Measurements from ENCODE around the gene RYR2.
"Not testable (repeated sequence)": the region's sequence is repeated elsewhere in the genome, so short reads cannot be mapped to it uniquely, and the experiment has no call there.

Gene RYR2

GRCh38 chr1:237786066-237786719, 744.2 kb downstream of the RYR2 start:
- no peak for DNase-seq (ENCODE audit: low read depth, low spot score)

GRCh38 chr1:237788069-237788468, 746.1 kb downstream of the RYR2 start:
- DNase-seq (ENCODE audit: low read depth, low spot score): no peak

- no peak for DNase-seq (ENCODE audit: low read depth, low spot score)
Measured at GRCh38 chr1:237789619-237790018, 747.6 kb downstream of the RYR2 start.

GRCh38 chr1:237791592-237791991, 749.6 kb downstream of the RYR2 start:
- DNase-seq (ENCODE audit: low read depth, low spot score): no peak

GRCh38 chr1:237792149-237792548, 750.2 kb downstream of the RYR2 start:
- DNase-seq (ENCODE audit: low read depth, low spot score): no peak

GRCh38 chr1:237792726-237793125, 750.7 kb downstream of the RYR2 start:
- no peak for DNase-seq (ENCODE audit: low read depth, low spot score)

GRCh38 chr1:237794071-237794470, 752.1 kb downstream of the RYR2 start:
- DNase-seq (ENCODE audit: low read depth, low spot score): no peak

GRCh38 chr1:237795558-237795957, 753.6 kb downstream of the RYR2 start:
- no peak for DNase-seq (ENCODE audit: low read depth, low spot score)

- peak; percentile 4 for DNase-seq (ENCODE audit: low read depth, low spot score)
Measured at GRCh38 chr1:237799762-237800474, 757.9 kb downstream of the RYR2 start.

GRCh38 chr1:237804516-237804915, 762.5 kb downstream of the RYR2 start:
- DNase-seq (ENCODE audit: low read depth, low spot score): no peak

- DNase-seq (ENCODE audit: low read depth, low spot score): no peak
Measured at GRCh38 chr1:237809099-237809498, 767.1 kb downstream of the RYR2 start.

GRCh38 chr1:237811633-237812032, 769.6 kb downstream of the RYR2 start:
- no peak for DNase-seq (ENCODE audit: low read depth, low spot score)

GRCh38 chr1:237812061-237812460, 770.1 kb downstream of the RYR2 start:
- no peak for DNase-seq (ENCODE audit: low read depth, low spot score)

- DNase-seq (ENCODE audit: low read depth, low spot score): no peak
Measured at GRCh38 chr1:237814319-237814924, 772.4 kb downstream of the RYR2 start.

- DNase-seq (ENCODE audit: low read depth, low spot score): no peak
Measured at GRCh38 chr1:237817277-237817676, 775.3 kb downstream of the RYR2 start.

- not testable (repeated sequence) for DNase-seq (ENCODE audit: low read depth, low spot score)
Measured at GRCh38 chr1:237820634-237821033, 778.6 kb downstream of the RYR2 start.

GRCh38 chr1:237832858-237833257, 790.9 kb downstream of the RYR2 start:
- DNase-seq (ENCODE audit: low read depth, low spot score): no peak

GRCh38 chr1:237834048-237834447, 792.1 kb downstream of the RYR2 start:
- DNase-seq (ENCODE audit: low read depth, low spot score): no peak

- no peak for DNase-seq (ENCODE audit: low read depth, low spot score)
Measured at GRCh38 chr1:237834461-237834860, 792.5 kb downstream of the RYR2 start.

- no peak for DNase-seq (ENCODE audit: low read depth, low spot score)
Measured at GRCh38 chr1:237838320-237838719, 796.3 kb downstream of the RYR2 start.

- no peak for DNase-seq (ENCODE audit: low read depth, low spot score)
Measured at GRCh38 chr1:237838904-237839534, 797.0 kb downstream of the RYR2 start.

GRCh38 chr1:237841485-237841884, 799.5 kb downstream of the RYR2 start:
- no peak for DNase-seq (ENCODE audit: low read depth, low spot score)
